Endothelial cell of umbilical vein (primary cell): ENCODE measurements around the gene TMEM164. TPM values are rescaled to one million over a fixed set of nuclear protein-coding genes. Genes with fewer than 3 reads are reported as not detected.

Experiments used
- BruUV-seq: library from RNA; stranded (reverse); fragments of 400-500 nt; replicated peaks from 2 replicates; lab custom pipeline; 2021; lab: Mats Ljungman, UMichigan
- CTCF ChIA-PET: fragments of 300-600, 350-600 bp; sonication (Branson Sonifier 250); formaldehyde crosslinking; loops from one replicate; lab custom pipeline; 2021; ENCODE audit warnings: antibody characterized with exemption, inconsistent platforms; lab: Charles Lee
- POLR2A ChIA-PET: fragments of 300-600, 350-600 bp; sonication (Branson Sonifier 250); formaldehyde crosslinking; loops from one replicate; lab custom pipeline; 2021; ENCODE audit warnings: antibody characterized with exemption, inconsistent platforms; lab: Charles Lee
- DNase-seq: peaks from one replicate; pipeline ENCODE4 v3.0.0-alpha.2; 2011; ENCODE audit warnings: low read depth, low spot score
- FAIRE-seq: peaks from 2 replicates; lab custom pipeline; 2011; peaks lifted over from hg19 to GRCh38; lab: Jason Lieb, UNC
- H2AFZ ChIP-seq: 2 replicates; pipeline ENCODE4 v1.6.0; 2012; ENCODE audit warnings: low read depth, low read length, control low read depth, inconsistent platforms
- H3K27ac ChIP-seq: 2 replicates; pipeline ENCODE4 v1.5.1; 2011; ENCODE audit warnings: low read depth, mild to moderate bottlenecking, control low read depth, low read length, moderate library complexity; ENCODE audit not compliant: insufficient read depth
- H3K27me3 ChIP-seq, 2 experiments: 2 replicates each; pipeline versions ENCODE4 v1.6.0 to v1.6.1; 2011; ENCODE audit warnings: low read length in 2 of 2, mixed read lengths in 1 of 2; ENCODE audit not compliant: control insufficient read depth in 2 of 2, insufficient read depth in 2 of 2
- H3K36me3 ChIP-seq, 2 experiments: 2 replicates in 1 of 2; 3 replicates in 1 of 2; pipeline ENCODE4 v1.5.1; 2011; ENCODE audit warnings: low read length in 2 of 2, mild to moderate bottlenecking in 1 of 2, moderate library complexity in 1 of 2; ENCODE audit not compliant: control insufficient read depth in 2 of 2, insufficient read depth in 2 of 2; ENCODE audit errors: extremely low read depth in 1 of 2
- H3K4me1 ChIP-seq: 3 replicates; pipeline ENCODE4 v1.5.1; 2011; ENCODE audit warnings: mild to moderate bottlenecking, low read length; ENCODE audit not compliant: control insufficient read depth, insufficient read depth; ENCODE audit errors: extremely low read depth
- H3K4me2 ChIP-seq: 2 replicates; pipeline ENCODE4 v1.6.1; 2011; ENCODE audit warnings: low read length, control low read depth, mixed read lengths; ENCODE audit not compliant: insufficient read depth
- H3K4me3 ChIP-seq, 3 experiments: fragments of 200-600 bp in 1 of 3; sonication (generic), shearing (Covaris generic) in 1 of 3; replicated peaks in 1 of 3; 2 replicates each; pipeline ENCODE4 v1.5.1; 2011 to 2016; ENCODE audit warnings: control low read depth in 3 of 3, low read length in 3 of 3, mild to moderate bottlenecking in 2 of 3, inconsistent platforms in 1 of 3, low read depth in 1 of 3, moderate library complexity in 1 of 3; ENCODE audit not compliant: insufficient read depth in 1 of 3
- H3K79me2 ChIP-seq: 2 replicates; pipeline ENCODE4 v1.6.0; 2012; ENCODE audit warnings: low read length, inconsistent platforms; ENCODE audit not compliant: control insufficient read depth, insufficient read depth
- H3K9ac ChIP-seq: replicated peaks from 2 replicates; pipeline ENCODE3; 2011; ENCODE audit warnings: low read length, control low read depth; ENCODE audit not compliant: insufficient read depth; ENCODE audit errors: extremely low read depth
- H3K9me1 ChIP-seq: replicated peaks from 3 replicates; pipeline ENCODE4 v1.6.0; 2011; ENCODE audit warnings: mild to moderate bottlenecking, low read length; ENCODE audit not compliant: control insufficient read depth, insufficient read depth; ENCODE audit errors: extremely low read depth
- H3K9me3 ChIP-seq: replicated peaks from 2 replicates; pipeline ENCODE4 v1.5.1; 2012; ENCODE audit warnings: low read length, inconsistent platforms; ENCODE audit not compliant: control insufficient read depth, insufficient read depth
- H4K20me1 ChIP-seq: replicated peaks from 2 replicates; pipeline ENCODE3; 2011; ENCODE audit warnings: mild to moderate bottlenecking, low read length; ENCODE audit not compliant: control insufficient read depth, insufficient read depth; ENCODE audit errors: extremely low read depth
- FOS ChIP-seq: IDR thresholded peaks from 2 replicates; pipeline ENCODE4 v1.6.1; 2011; ENCODE audit warnings: mild to moderate bottlenecking, low read length, moderate library complexity, borderline replicate concordance; ENCODE audit not compliant: insufficient read depth
- GATA2 ChIP-seq: IDR thresholded peaks from 2 replicates; pipeline ENCODE4 v1.7.0; 2011; ENCODE audit warnings: low read depth, mild to moderate bottlenecking, moderate library complexity, mixed read lengths, low read length; ENCODE audit not compliant: insufficient read length, insufficient read depth
- POLR2A ChIP-seq: IDR thresholded peaks from 2 replicates; pipeline ENCODE4 v1.6.1; 2012; ENCODE audit warnings: low read depth, mild to moderate bottlenecking, control low read depth, low read length
- POLR2AphosphoS5 ChIP-seq: IDR thresholded peaks from 2 replicates; pipeline ENCODE4 v1.6.1; 2012; ENCODE audit warnings: low read depth, mild to moderate bottlenecking, control low read depth, low read length, moderate library complexity; ENCODE audit not compliant: insufficient read depth
- dilution Hi-C: fragments of 300-500 bp; cut with MboI; formaldehyde crosslinking; loops from one replicate; pipeline ENCODE4 v1.15.0; 2019; ENCODE audit warnings: low sequenced_read_pairs; ENCODE audit not compliant: extremely low pct_ligation_motif_present
- intact Hi-C: fragments of 100-400 bp; cut with micrococcal nuclease; formaldehyde crosslinking; loops from one replicate; pipeline ENCODE4 v1.10.0; 2022
- polyA plus RNA-seq, 4 experiments: library from polyadenylated mRNA; depleted of rRNA in 3 of 4; stranded (reverse) in 3 of 4; unstranded in 1 of 4; fragments of >200 nt; gene quantifications; 2 replicates each; pipeline versions ENCODE4 v1.2.1 to v1.2.3, GENCODE V29; 2011 to 2012; ENCODE audit warnings: missing spikeins in 1 of 4
- total RNA-seq: library from RNA; stranded (reverse); gene quantifications from 2 replicates; pipeline ENCODE4 v1.2.3, GENCODE V29; 2021

TMEM164 gene
- total and polyA plus RNA-seq, 2 donors (not counting 3 experiments of a cell fraction or from before 2014, with no cell fraction given): 12.8 to 22.2 TPM

- no peak for FAIRE-seq
- Histone ChIP-seq H2AFZ (no peak overlapping the region), H4K20me1 (no peaks in the 10 kb centered on the region), H3K79me2 (no peaks in the 10 kb centered on the region), H3K9me1 (no peaks in the 10 kb centered on the region), H3K9ac (peak overlapping the region; percentile 59), H3K4me1 (peaks cover 34% of the 10 kb centered on the region), H3K4me2 (no peak overlapping the region), H3K36me3 (no peaks in the 10 kb centered on the region), H3K9me3 (no peaks in the 10 kb centered on the region), H3K4me3 (no peak overlapping the region), H3K27ac (peak overlapping the region; percentile 80), H3K27me3 (no peaks in the 10 kb centered on the region)
- intact Hi-C loops: no loop called here
- POLR2A ChIA-PET: no interaction called here
- CTCF ChIA-PET: interaction anchor here (1.2 to 1.4 kb wide), 2 partner anchors 23 to 64 kb away, joined by 3 read pairs; no protein-coding TSS in a partner anchor
- no TSS peak for BruUV-seq
- dilution Hi-C loops: no loop called here
- peak; percentile 53 for DNase-seq
- TF ChIP-seq GATA2 (peak; percentile 32), FOS (no peak)
These were observed 79.2 kb downstream of the TMEM164 start for GRCh38 chrX:110082161-110082560.

GRCh38 chrX:110086162-110086915 lies 83.4 kb downstream of the TMEM164 start:
- peak overlapping the region; percentile 82 for H3K9ac ChIP-seq
- peak; percentile 42 for FAIRE-seq
- no peak overlapping the region for H3K4me3 ChIP-seq

More at GRCh38 chrX:110086162-110086915, 83.4 kb downstream of the TMEM164 start:
- BruUV-seq: no TSS peak
- Histone ChIP-seq H3K27me3 (no peaks in the 10 kb centered on the region), H3K4me1 (peaks cover 47% of the 10 kb centered on the region), H3K9me1 (no peaks in the 10 kb centered on the region), H3K27ac (peak overlapping the region; percentile 96), H4K20me1 (no peaks in the 10 kb centered on the region), H2AFZ (no peak overlapping the region), H3K36me3 (no peaks in the 10 kb centered on the region), H3K4me2 (peak overlapping the region; percentile 62), H3K79me2 (no peaks in the 10 kb centered on the region), H3K9me3 (no peaks in the 10 kb centered on the region)
- DNase-seq: peak; percentile 19
- dilution Hi-C loops (no loop called here), intact Hi-C loops (loop anchor here (2.0 kb wide), 1 partner anchor 132 kb away; no protein-coding TSS in a partner anchor)
- TF ChIP-seq POLR2A: no peak
- TF ChIP-seq POLR2AphosphoS5: no peak
- peak; percentile 33 for TF ChIP-seq GATA2
- POLR2A ChIA-PET: no interaction called here
- CTCF ChIA-PET: interaction anchor here (1.3 to 1.6 kb wide), 3 partner anchors 40 to 60 kb away, joined by 3 to 7 read pairs (median 7); no protein-coding TSS in a partner anchor
